ENCODE results near the gene DNAJA4. TPM values are rescaled to one million over a fixed set of nuclear protein-coding genes. Genes with fewer than 3 reads are reported as not detected.

The DNAJA4 gene
- total and polyA plus RNA-seq, 2 of the 8 experiments (the other 6 are each of a cell fraction or from before 2014, with no cell fraction given), result 3.6 to 6.2 TPM

DNA sequence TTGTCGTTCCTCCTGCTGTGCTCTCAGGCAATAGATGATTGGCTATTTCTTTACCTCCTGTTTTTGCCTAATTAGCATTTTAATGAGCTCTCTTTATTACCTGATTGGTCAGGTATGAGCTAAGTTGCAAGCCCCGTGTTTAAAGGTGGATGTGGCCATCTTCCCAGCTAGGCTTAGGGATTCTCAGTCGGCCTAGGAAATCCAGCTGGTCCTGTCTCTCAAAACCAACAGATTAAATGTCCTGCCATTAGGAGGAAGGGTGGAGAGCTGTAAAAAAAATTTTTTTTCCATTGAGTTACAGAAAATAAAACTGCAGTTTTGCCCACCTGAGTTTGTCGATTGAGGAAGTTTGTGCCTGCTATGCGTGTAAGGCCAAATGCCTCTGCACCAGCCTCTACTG lies 24.6 kb upstream of the DNAJA4 start:
- TF ChIP-seq SUZ12 (IDR thresholded peaks at IDR 0.05; ENCODE audit: low read length), result no peak
- no peak for TF ChIP-seq HDAC2 (IDR thresholded peaks at IDR 0.05; ENCODE audit: borderline replicate concordance in 1 of 2, low read depth in 2 of 2, low read length in 2 of 2)
- Histone ChIP-seq H2BK20ac (ENCODE audit: low read length) (peak overlapping the region; percentile 72; the same call in 1 of the 2 replicates), H4K91ac (replicated peaks; ENCODE audit: insufficient read length, low read length) (no peak overlapping the region), H3K79me1 (ENCODE audit: low read depth, low read length) (no peaks in the 10 kb centered on the region), H3K23me2 (ENCODE audit: low read depth, low read length) (no peaks in the 10 kb centered on the region; the same call in 1 of the 2 replicates), H2BK15ac (ENCODE audit: low read length) (no peak overlapping the region), H2AK5ac (ENCODE audit: low read depth, low read length) (no peak overlapping the region), H4K8ac (ENCODE audit: extremely low read depth, insufficient read depth, low read length) (no peak overlapping the region), H3K4ac (replicated peaks; ENCODE audit: insufficient read length, low read depth, low read length) (no peak overlapping the region), H3K79me2 (ENCODE audit: control insufficient read depth in 1 of 2, insufficient read depth in 2 of 2, low read length in 2 of 2) (no peaks in the 10 kb centered on the region), H3K27me3 (replicated peaks in 1 of 4; ENCODE audit: control insufficient read depth in 3 of 4, extremely low read depth in 1 of 4, insufficient read depth in 3 of 4, low read length in 3 of 4) (no peaks in the 10 kb centered on the region), H3K23ac (ENCODE audit: insufficient read length) (no peak overlapping the region), H2AFZ (ENCODE audit: low read length) (no peak overlapping the region), H3K27ac (ENCODE audit: low read depth, low read length) (no peak overlapping the region), H3K56ac (replicated peaks; ENCODE audit: insufficient read length, low read depth, low read length) (no peak overlapping the region), H2BK120ac (replicated peaks; ENCODE audit: low read depth, low read length) (no peak overlapping the region), H3K36me3 (ENCODE audit: control insufficient read depth in 2 of 4, insufficient read depth in 4 of 4, low read length in 3 of 4) (no peaks in the 10 kb centered on the region), H2BK12ac (ENCODE audit: low read depth, low read length) (no peak overlapping the region), H4K20me1 (replicated peaks in 1 of 2; ENCODE audit: control insufficient read depth in 1 of 2, insufficient read depth in 2 of 2, low read length in 2 of 2) (no peaks in the 10 kb centered on the region), H2BK5ac (ENCODE audit: low read depth, low read length) (peak overlapping the region; percentile 18; the same call in 1 of the 2 replicates), H4K5ac (ENCODE audit: insufficient read length, low read depth, low read length) (no peak overlapping the region), H3K4me2 (ENCODE audit: insufficient read depth in 1 of 2, low read depth in 2 of 2, low read length in 2 of 2) (no peak overlapping the region), H3K4me1 (replicated peaks in 1 of 4; ENCODE audit: control insufficient read depth in 3 of 4, insufficient read depth in 4 of 4, low read length in 3 of 4) (peaks cover 6 to 15% (median 10%) of the 10 kb centered on the region in 4 experiments), H3K18ac (ENCODE audit: extremely low read depth, low read length) (no peak overlapping the region), H3K9ac (replicated peaks in 1 of 4; ENCODE audit: extremely low read depth in 1 of 4, low read depth in 3 of 4, low read length in 3 of 4) (no peak overlapping the region), H3K4me3 (ENCODE audit: extremely low read depth in 1 of 4, insufficient read depth in 2 of 4, low read depth in 3 of 4, low read length in 4 of 4) (no peak overlapping the region), H3K14ac (ENCODE audit: insufficient read length) (no peak overlapping the region), H3K9me3 (ENCODE audit: insufficient read depth in 2 of 2, low read depth in 1 of 2, low read length in 1 of 2) (no peaks in the 10 kb centered on the region)
- no peak for FAIRE-seq
- ChIA-PET CTCF (ENCODE audit: partially characterized antibody) (interaction anchor here (0.6 to 16.2 kb wide), 35 partner anchors 9 to 1486 kb away, joined by 3 to 285 read pairs (median 7); partner anchors contain the start of gene CIB2), POLR2A (ENCODE audit: partially characterized antibody) (interaction anchor here (2.0 kb wide), 1 partner anchor 25 kb away, joined by 5 read pairs; the partner anchor contains the start of gene DNAJA4)
- WGBS, 2 experiments (ENCODE audit: extremely low coverage in 1 of 2, insufficient coverage in 1 of 2, insufficient read length in 1 of 2, insufficient replicate concordance in 2 of 2, low coverage in 1 of 2, low lambda C conversion rate in 2 of 2, missing lambda C conversion rate in 1 of 2), result 90% methylated on average over 5 of the region's 5 CpGs; no CpG with 5 or more reads in 1 of the 2 experiments
- no peak for DNase-seq (ENCODE audit: low read depth in 1 of 2, low spot score in 2 of 2)
